Esophagus squamous epithelium (tissue), 5 donors: ENCODE results near the gene SPACA9. TPM values are rescaled to one million over a fixed set of nuclear protein-coding genes. Genes with fewer than 3 reads are reported as not detected.

Experiments used
- DNase-seq: peaks from one replicate; lab custom pipeline; 2025; lab: John Stamatoyannopoulos, UW
- H3K27ac ChIP-seq, 4 donors: fragments of 200-600 bp; sonication (generic); one replicate each; pipeline ENCODE4 v1.5.1; 2016 to 2019; ENCODE audit warnings: mild to moderate bottlenecking in 1 of 4
- H3K27me3 ChIP-seq, 4 donors: fragments of 200-600 bp; sonication (generic); 1 replicate in 3 of 4; 2 replicates in 1 of 4; pipeline versions ENCODE4 v1.5.1 to v1.6.0; 2017 to 2021; ENCODE audit warnings: antibody characterized with exemption in 1 of 4
- H3K36me3 ChIP-seq, 3 donors: fragments of 200-600 bp; sonication (generic); one replicate each; pipeline ENCODE4 v1.5.1; 2016 to 2019
- H3K4me1 ChIP-seq, 3 donors: fragments of 200-600 bp; sonication (generic); one replicate each; pipeline ENCODE4 v1.5.1; 2017 to 2019
- H3K4me3 ChIP-seq, 4 donors: fragments of 200-600 bp; sonication (generic); 1 replicate in 3 of 4; 2 replicates in 1 of 4; pipeline ENCODE4 v1.5.1; 2016 to 2019; ENCODE audit warnings: mild to moderate bottlenecking in 2 of 4, moderate library complexity in 1 of 4
- H3K9me3 ChIP-seq, 3 donors: fragments of 200-600 bp; sonication (generic); one replicate each; pipeline ENCODE4 v1.5.1; 2016 to 2019
- CTCF ChIP-seq, 6 experiments: fragments of 450-650 bp in 4 of 6; fragments of 200-600 bp in 2 of 6; sonication (generic) in 2 of 6; IDR thresholded peaks; one replicate each; pipeline ENCODE4 v1.5.1; 2016 to 2019; ENCODE audit warnings: antibody characterized with exemption in 6 of 6, mild to moderate bottlenecking in 4 of 6, moderate library complexity in 4 of 6
- POLR2A ChIP-seq, 4 donors: fragments of 450-650 bp; IDR thresholded peaks; one replicate each; pipeline ENCODE4 v1.6.1; 2017; ENCODE audit warnings: antibody characterized with exemption in 4 of 4, mild to moderate bottlenecking in 4 of 4, moderate library complexity in 3 of 4
- WGBS, 2 donors: methylation state at CpG; one replicate each; pipeline ENCODE4 v1.1.5; 2018; 5-methylcytosine and 5-hydroxymethylcytosine counted together
- intact Hi-C: fragments of 100-400 bp; cut with DNase I; formaldehyde crosslinking; loops from one replicate; pipeline ENCODE4 v1.15.0; 2022
- total RNA-seq, 4 donors: library from RNA; depleted of rRNA; stranded (reverse); fragments of >200 nt; gene quantifications; one replicate each; pipeline ENCODE4 v1.1.0, GENCODE V29; 2016
- donor health status: DM: yes; HTN: yes; CAD: no.

Gene SPACA9
- total RNA-seq, 4 donors from 2014 or later = 2.0 to 6.2 (median 3.9) TPM

DNA sequence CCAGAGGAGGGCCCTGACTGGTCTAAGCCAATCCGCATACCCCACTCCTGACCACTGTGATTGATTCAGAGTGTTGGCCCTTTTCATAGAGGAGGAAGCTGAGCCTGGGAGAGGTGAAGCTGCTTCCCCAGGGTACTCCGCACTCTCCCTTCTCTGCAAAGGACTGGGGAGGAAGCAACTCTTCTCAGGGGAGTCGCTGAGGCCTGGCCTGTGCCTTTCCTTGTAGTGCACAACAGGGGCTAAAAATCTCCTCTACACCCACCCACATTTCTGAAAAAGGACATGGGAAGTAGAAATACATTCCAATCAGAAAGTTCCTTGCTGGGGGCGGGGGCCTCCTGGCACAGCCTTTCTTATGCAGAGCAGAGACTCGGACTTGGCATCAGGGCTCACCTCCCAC, 22.8 kb upstream of the SPACA9 start:
- no peak for TF ChIP-seq POLR2A (IDR thresholded peaks at IDR 0.05)
- TF ChIP-seq CTCF (IDR thresholded peaks at IDR 0.05) = no peak

GRCh38 chr9:132857031-132857430, 21.7 kb upstream of the SPACA9 start:
- H3K36me3 ChIP-seq = no peaks in the 10 kb centered on the region
- peak overlapping the region in 3 of 4 donors; percentile 17 to 61 (median 39) for H3K27ac ChIP-seq
- TF ChIP-seq CTCF (IDR thresholded peaks at IDR 0.05) (no peak), POLR2A (IDR thresholded peaks at IDR 0.05) (no peak)
- DNase-seq = no peak
- H3K4me1 ChIP-seq = peaks cover 0 to 26% (median 10%) of the 10 kb centered on the region in 3 donors
- intact Hi-C loops = no loop called here
- no peak overlapping the region for H3K4me3 ChIP-seq
- H3K9me3 ChIP-seq = no peaks in the 10 kb centered on the region
- 47 to 66% methylated on average over 3 to 5 of the region's 8 CpGs for WGBS, 2 donors
- H3K27me3 ChIP-seq = peaks cover 0 to 6% (median 0%) of the 10 kb centered on the region in 4 donors

More for the DNA sequence above, 22.8 kb upstream of the SPACA9 start:
- Histone ChIP-seq H3K36me3 (no peaks in the 10 kb centered on the region), H3K4me3 (no peak overlapping the region), H3K4me1 (peaks cover 0 to 26% (median 10%) of the 10 kb centered on the region in 3 donors), H3K27me3 (peaks cover 0 to 6% (median 0%) of the 10 kb centered on the region in 4 donors), H3K9me3 (no peaks in the 10 kb centered on the region), H3K27ac (no peak overlapping the region)
- WGBS, 2 donors = 83% methylated on average over 1 of the region's 5 CpGs; no CpG with 5 or more reads in 1 of the 2 donors
- no peak for DNase-seq
- intact Hi-C loops = no loop called here

- WGBS, 2 donors = 75 to 84% methylated on average over 5 to 11 of the region's 24 CpGs
- no peaks in the 10 kb centered on the region for H3K9me3 ChIP-seq
- DNase-seq = no peak
- intact Hi-C loops = no loop called here
- TF ChIP-seq POLR2A (IDR thresholded peaks at IDR 0.05) = no peak
- no peaks in the 10 kb centered on the region for H3K36me3 ChIP-seq
- peaks cover 0 to 26% (median 10%) of the 10 kb centered on the region in 3 donors for H3K4me1 ChIP-seq
- H3K4me3 ChIP-seq = no peak overlapping the region
- peak overlapping the region in 3 of 4 donors; percentile 17 to 61 (median 39) for H3K27ac ChIP-seq
- H3K27me3 ChIP-seq = peaks cover 0 to 6% (median 0%) of the 10 kb centered on the region in 4 donors
These were observed 20.9 kb upstream of the SPACA9 start for GRCh38 chr9:132857616-132858342.

- 39 to 51% methylated on average over 6 to 7 of the region's 7 CpGs for WGBS, 2 donors
- H3K9me3 ChIP-seq = no peaks in the 10 kb centered on the region
- no peaks in the 10 kb centered on the region for H3K36me3 ChIP-seq
- intact Hi-C loops = no loop called here
- TF ChIP-seq CTCF (IDR thresholded peaks at IDR 0.05) (no peak), POLR2A (IDR thresholded peaks at IDR 0.05) (no peak)
- no peak for DNase-seq
- peaks cover 0 to 6% (median 0%) of the 10 kb centered on the region in 4 donors for H3K27me3 ChIP-seq
- no peak overlapping the region for H3K4me3 ChIP-seq
- no peak overlapping the region for H3K27ac ChIP-seq
- peaks cover 0 to 26% (median 10%) of the 10 kb centered on the region in 3 donors for H3K4me1 ChIP-seq
These were observed 19.9 kb upstream of the SPACA9 start for GRCh38 chr9:132858751-132859150.

GRCh38 chr9:132861666-132862065, 17.0 kb upstream of the SPACA9 start:
- intact Hi-C loops = no loop called here
- 87 to 94% methylated on average over 3 of the region's 3 CpGs for WGBS, 2 donors

More at GRCh38 chr9:132861666-132862065, 17.0 kb upstream of the SPACA9 start:
- DNase-seq = no peak
- Histone ChIP-seq H3K4me1 (peaks cover 0 to 37% (median 14%) of the 10 kb centered on the region in 3 donors), H3K9me3 (no peaks in the 10 kb centered on the region), H3K27me3 (peaks cover 0 to 6% (median 0%) of the 10 kb centered on the region in 4 donors), H3K27ac (no peak overlapping the region), H3K36me3 (no peaks in the 10 kb centered on the region), H3K4me3 (no peak overlapping the region)
- TF ChIP-seq POLR2A (IDR thresholded peaks at IDR 0.05) (no peak), CTCF (IDR thresholded peaks at IDR 0.05) (no peak)
